HG03097 (cell line): ENCODE measurements around the gene THADA.

Source experiments
- ATAC-seq: cut with Tn5 transposase; IDR thresholded peaks from one replicate; pipeline ENCODE4 v1.9.1; 2021; ENCODE audit not compliant: unreplicated experiment, low FRiP score

THADA gene

DNA sequence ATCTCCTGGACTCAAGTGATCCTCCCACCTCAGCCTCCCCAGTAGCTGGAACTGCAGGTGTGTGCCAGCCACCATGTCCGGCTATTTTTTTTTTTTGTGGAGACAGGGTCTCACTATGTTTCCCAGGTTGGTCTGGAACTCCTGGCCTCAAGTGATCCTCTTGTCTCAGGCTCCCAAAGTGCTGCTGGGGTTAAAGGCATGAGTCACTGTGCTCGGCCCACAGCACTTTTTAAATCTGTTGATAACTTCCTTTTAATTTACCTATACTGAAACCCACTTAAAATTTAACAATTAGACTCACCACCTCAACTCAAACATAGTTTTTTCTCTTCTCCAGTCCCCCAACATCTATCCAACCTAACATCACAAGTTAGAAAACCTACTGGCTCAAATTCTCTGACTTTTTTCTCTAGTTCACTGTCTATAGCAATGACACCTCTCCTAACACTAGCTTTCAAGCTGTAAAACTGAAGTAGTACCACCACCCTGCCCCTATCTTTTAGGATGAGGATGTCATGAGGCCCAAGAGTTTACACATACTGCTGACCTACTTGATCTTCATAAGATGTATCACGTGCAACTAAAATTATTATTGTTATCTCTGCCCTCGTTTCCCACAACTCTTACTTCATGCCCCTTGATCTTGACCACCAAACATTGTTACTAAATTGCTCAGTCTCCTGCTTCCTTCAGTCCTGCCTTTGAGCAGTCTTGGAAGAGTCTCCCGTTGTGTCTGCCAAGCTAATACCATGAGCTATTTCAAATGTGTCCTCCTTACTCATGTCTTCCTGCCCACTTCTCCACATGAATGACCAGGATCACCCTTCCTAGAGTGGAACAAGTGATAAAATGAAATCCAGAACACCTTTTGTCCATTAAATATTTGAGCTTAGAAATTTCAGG is 227.1 kb downstream of the THADA start:
- no peak for ATAC-seq

DNA sequence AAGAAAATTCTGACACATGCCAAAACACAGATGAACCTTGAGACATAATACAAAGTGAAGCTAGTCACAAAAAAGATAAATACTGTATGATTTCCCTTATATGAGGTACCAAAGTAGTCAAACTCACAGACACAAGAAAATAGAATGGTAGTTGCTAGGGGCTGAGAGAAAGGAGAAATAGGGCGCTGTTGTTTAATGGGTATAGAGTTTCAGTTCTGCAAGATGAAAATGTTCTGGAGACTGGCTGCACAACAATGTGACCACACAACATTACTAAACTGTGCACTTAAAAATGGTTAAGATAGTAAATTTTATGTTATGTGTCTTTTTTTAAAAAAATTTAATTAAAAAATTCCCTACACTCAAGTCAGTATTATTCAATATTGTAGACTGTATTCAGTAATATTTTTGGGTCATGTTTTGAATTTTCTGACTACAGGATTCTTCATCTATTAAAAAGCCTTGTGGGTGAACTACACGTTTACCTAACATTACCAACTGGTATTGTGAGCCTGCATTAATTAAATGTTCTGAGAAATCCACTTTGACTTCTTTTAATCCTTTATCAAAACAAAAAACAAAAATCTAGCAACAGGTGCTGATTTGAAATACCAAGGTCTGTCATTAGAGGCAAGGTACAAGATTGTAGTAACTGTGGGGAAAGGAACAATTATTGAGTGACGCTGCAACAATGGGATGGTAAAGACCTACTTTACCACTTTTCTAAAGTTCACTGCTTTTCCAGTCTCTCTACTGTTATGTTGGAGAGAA is 228.6 kb downstream of the THADA start:
- no peak for ATAC-seq

DNA sequence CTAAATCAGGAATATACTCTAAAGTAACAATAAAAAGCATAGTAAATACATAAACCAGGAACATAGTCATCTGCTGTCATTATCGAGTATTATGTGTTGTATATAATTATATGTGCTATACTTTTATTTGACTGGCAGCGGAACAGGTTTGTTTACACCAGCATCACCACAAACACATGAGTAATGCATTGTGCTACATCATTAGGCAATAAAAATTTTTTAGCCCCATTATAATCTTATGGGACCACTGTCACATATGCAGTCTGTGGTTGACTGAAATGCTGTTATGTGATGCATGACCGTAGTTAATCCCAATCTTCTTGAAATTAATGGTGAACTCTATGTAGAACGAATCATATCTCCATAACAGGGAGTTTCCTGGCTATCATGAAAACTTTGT is 232.7 kb downstream of the THADA start:
- no peak for ATAC-seq

DNA sequence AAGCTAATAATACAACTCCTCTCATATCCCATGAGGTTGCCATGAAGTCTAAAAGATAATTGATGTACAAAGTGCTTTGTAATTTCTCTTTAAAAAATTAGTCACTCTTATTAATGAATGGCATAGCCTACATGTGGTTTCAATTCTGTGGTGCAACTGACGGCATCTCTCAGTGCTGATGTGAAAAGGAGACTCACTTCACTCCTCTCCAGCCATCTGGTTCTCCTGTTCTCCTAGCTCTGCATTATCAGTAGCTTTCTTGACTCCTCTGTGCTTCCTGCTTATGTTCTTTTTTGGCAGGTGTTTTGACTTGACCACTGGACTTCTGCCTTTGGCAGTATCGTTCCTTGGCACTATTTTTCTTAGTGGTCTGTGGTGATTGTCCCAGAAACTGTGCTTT is 234.6 kb downstream of the THADA start:
- no peak for ATAC-seq

DNA sequence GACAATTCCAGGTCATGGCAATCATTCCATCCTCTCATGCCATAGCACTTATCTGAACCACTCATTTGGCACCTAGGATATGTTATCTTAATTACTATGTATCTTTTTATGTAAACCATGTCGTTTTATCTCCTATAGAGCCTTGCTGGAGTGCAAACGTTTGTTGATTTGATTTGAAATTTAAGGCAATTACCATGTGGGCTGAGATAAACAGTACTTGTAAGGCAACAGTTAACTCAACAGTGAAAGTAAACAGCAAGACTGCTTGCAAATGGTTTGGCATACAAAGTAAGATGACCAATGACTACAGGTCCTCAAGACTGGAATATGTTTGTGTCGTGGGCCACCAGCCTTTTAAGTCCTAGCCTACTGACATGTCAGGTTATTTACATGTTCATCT is 235.7 kb downstream of the THADA start:
- ATAC-seq = no peak

DNA sequence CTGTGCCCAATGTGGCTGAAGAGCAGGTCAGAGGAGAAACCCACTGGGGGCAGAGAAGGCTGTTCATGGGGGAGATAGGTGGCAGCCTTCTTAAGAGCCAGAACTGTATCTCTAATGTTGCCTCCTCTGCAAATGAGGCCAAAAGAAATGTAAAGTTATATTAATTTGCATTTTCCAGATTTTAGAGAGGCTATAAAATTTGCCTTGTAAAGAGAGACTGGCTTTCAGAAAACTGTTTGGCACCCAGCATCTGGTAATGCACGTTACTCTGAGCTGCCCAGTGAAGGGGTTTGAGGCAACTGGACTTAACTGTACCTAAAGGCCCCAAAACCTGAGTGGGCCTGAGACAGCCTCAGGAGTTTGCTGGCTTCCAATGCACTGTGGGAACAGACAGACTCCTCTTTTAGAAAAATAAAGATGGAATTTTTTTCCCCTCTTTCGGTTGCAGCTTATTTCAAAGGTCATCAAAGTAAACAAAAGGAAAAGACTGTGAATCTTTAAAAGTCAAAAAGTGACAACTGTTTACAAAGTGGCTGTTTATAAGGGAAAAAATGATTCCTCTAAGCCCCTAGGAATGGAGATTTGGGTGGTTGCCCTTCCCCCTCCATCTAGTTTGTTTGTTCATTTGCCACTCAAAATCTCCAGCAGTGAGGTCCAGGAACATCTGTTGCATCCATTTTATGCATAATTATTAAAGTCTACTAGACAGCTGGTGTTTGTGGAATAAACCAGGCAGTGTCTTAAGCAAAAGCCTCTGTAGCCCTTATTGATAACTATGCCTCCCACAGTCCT is 237.2 kb downstream of the THADA start:
- ATAC-seq = no peak

DNA sequence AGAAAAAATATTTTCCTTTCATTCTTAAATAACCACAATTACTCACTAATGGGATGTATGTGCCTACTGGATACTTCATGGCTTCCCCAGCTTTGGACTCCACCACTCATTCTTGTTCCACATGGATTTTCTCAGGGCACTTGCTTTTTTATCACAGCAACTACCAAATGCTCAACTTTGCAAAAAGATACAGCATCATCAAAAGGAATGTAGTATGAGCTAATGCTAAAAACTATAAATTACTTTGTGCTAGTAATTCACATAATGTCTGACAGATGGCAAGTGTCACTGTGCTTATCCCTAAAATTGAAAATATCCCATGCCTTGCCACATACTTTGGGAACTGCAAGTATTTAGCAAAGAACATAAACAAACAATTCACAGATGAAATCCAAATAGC is 239.1 kb downstream of the THADA start:
- ATAC-seq = no peak

DNA sequence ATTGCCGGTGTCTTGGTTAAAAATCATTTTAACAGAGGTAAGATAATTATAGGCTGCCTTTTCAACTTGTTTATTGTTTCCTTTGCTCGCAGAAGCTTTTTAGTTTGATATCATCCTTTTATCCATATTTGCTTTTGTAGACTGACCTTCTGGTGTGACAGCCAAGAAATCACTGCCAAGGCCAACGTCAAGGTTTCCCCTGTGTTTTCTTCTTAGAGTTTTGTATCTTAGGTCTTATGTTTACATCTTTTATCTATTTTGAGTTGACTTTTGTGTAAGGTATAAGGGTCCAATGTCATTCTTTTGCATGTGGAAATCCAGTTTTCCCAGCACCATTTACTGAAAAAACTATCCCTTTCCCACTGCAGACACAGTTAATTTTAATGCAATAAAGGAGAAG is 240.4 kb downstream of the THADA start:
- ATAC-seq = no peak

DNA sequence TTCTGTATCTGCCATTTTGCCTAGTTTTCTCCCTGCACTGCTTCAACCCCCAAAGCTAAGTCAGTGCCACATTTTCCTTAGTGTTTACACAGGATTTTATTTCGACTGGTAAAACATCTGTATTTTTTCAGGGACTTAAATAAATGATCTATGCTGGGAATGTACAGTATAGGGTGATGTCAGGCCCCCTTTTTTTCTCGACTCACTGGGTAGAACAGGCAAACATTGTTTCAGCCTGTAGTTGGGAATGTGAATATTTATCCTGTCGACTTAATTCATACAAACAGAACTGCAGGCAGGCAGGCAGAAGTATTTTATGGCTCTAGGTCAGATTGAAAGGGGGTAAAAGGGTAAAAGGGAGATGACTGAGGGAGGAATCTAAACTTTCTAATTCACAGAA is 245.9 kb downstream of the THADA start:
- ATAC-seq = no peak

DNA sequence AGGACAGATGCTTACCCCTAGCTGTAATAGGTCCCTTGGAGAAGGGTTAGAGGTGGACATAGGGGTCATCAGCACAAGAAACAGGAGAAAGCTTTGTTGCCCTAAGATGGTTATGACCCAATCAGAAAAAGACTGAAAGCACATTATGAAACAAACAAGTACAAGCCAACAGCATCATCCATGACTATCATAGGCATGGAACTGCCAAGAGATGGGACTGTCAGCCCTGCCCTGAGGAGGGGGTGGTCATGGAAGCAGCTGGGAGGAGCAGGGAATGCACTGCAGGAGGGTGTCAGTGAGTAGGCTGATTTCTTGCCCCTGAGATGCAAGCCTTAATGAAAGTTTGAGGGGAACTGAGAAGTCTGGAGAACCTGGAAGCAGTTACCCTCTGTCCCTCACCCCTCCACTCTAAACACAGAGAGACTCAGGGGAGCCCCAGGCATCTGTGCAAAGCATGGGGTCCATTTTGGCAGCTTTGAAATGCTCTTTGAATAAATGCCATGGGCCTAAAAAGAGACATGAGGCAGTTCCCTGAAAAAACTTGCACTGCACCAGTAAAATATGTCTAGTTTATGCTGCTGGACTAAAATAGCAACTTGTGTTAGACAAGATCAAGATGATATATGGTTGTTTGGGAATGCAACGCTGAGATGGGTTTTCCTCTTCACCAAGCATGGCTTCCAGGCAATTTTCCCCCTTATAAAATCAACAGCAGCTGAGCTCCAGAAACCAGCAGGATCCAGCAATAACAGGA is 246.8 kb downstream of the THADA start:
- ATAC-seq = no peak

DNA sequence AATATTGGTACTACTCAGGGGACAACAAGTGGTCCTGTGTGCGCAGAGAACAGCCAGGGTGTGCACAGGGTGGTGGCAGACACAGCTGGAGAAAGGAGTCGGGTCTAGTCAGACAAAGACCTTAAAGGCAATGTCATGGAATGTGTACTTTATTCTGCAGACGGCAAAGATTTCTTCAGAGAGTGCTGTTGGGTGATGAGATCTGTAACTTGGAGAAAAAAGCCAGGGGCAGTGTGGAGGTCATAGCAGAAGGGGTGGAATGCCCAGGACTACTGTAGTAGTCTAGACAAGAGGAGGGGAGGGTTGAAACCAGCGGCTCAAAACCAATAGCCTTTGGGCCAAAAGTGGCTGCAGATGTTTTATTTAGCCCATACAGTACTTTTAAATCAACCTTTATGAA is 248.1 kb downstream of the THADA start:
- ATAC-seq = no peak

DNA sequence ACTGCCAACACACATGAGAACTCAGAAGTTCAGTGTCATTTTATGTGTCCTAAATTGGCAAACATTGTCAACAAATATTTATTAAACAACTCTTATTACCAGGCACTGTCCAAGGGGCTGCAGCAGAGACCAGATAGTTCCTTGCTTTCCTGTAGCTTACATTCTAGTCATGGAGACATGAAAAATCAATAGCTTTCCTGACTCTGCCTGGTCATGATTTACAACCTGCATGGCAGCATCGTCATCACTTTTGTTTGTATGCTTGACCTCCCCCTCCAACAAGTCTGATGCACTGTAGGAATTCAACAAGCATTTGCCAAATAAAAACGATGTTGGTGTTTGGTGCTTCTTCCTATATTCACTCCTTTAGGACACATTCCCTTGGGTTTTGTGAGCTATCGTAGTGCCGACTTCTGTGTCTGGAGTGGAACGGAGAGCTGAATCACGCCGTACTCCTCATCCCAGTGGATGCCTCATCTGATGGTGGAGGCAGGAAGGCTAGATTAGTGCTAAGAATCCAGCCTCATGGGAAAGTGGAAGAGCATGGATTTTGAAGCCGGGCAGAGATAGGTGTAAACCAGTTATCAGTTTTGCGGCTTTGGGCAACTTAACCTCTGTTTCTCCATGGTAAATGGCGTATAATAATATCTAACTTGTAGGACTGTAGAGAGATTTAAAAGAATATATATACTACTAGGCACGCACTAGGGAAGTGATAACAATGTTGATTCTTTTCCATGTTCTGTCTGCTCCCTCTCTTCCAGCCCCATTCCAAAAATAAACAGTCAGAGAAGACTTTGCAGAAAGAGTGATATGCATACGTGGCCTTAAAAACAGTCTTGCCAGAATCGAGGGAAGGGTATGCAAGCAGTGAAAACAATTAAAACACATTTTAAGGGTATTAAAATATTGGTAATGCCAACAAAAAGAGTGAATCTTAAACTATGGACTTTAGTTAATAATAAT is 249.0 kb downstream of the THADA start:
- ATAC-seq = no peak

DNA sequence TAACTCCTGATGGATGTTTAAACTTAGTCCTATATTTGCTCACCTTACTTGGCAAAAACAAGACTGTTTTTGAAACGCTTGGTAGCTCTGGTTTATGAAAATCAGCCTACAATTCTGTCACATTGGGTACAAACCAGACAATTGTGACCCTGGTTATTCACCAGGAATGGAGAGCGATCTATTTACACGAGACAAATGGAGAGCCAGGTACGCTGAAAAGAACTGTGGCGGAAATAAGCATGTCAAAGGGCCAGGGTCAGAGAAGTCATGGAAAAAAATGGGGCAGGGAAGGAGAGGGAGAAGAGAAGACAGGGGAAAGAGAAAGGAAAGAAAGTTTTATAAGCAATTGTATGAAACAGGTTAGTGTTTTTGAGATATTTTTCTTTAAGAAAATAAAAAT is 250.0 kb downstream of the THADA start:
- ATAC-seq = no peak

DNA sequence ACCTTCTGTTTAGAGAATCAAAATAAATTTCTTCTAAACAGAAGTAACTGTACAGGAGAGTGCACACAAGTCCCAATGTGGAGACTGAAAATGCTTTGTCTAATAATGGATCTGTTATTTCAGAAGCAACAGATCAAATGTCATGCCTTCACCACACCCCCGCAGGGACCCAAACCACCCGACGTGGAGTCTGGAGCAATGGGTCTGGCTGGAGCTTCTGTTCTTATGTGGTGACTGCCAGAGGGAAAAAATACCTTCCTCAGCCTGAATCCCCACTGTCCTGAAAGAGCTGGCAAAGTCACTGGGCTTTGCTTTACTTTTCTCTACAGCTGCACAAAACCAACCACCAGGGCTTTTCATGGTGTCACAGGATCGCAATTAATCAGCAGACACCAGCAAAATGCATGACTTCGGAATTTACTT is 250.4 kb downstream of the THADA start:
- ATAC-seq = no peak

DNA sequence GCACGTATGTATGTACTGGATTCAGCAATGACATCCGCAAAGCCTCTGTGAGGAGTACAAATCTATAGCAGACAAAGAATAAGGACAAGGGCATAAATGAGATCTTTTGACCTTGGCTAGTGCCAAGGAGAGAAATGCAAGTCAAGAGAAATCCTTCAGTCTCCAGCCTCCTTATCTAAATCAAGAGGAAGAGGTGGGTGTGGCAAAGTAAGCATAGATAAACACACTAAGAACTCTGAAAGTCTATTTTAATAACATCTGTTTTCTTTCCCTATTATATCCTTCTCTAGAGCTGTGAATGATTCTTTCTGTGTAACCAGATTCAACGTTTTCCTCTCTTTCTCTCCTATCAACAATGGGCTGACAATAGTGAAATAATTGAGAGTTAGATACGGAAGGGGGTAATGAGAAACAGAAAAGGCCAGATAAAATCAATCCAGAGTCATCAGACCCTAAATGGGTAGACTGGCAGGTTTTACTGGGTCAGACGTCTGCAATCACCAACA is 250.9 kb downstream of the THADA start:
- ATAC-seq = no peak

DNA sequence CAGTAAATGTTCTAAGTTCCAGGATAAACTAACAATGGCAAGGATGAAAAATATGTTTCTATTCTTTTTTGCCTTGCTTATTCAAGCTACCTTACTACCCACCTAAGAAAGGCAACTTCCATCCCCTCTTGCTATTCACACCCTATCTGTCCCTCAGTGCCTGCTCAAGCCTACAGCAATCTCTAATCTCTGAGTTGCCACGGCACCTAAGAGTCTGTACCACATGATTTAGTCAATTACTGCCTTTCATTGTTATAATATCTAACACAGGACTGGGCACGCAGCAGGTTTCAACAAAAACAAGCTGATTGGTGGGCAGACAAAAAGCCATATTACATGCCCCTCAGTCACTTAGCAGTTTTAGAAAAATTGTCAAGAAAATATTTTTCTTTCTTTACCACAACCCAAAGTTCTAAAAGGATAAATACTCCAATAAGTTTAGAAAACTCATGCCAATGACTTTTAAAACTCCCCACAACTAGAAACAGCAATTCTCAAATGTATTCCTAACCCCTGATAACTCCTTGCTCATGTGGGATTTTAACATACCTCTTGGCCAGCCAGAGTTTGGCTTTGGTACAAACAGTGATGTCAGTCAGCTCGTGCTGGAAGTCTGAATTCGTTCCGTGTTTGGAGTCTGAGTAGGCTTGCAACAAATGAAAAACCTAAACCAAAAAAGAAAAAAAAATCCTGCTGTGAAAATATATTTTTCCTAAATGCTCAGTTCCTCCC is 252.1 kb downstream of the THADA start:
- ATAC-seq = no peak

DNA sequence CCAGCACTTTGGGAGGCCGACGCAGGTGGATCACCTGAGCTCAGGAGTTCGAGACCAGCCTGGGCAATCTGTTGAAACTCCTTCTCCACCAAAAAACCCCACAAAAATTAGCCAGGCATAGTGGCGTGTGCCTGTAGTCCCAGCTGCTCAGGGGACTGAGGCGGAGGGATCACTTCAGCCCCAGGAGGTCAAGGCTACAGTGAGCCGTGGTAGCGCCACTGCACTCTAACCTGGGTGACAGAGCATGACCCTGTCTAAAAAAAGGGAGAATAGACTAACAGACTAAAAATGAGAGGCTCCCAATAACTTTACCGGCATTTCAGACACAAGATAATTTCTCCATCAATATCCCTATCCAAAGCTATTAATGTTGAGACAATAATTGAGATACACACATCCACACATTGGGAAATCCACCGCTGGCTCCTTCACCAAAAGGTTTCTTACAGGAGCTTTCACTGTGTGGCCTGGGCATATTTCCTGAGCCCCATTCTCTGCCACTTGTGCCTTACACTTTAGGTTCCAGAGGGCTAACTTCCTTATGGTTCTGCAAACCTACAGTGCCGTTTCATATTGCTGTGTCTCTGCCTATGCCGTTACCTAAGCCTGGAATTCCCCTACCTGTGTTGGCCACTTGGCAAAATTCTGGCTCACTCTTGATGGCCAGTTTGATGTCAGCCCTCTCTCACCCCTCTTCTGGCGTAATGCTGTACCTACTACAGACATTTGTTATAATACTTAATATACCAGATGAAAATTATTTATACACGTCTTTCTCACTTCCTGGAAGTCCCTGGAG is 253.7 kb downstream of the THADA start:
- ATAC-seq = no peak

DNA sequence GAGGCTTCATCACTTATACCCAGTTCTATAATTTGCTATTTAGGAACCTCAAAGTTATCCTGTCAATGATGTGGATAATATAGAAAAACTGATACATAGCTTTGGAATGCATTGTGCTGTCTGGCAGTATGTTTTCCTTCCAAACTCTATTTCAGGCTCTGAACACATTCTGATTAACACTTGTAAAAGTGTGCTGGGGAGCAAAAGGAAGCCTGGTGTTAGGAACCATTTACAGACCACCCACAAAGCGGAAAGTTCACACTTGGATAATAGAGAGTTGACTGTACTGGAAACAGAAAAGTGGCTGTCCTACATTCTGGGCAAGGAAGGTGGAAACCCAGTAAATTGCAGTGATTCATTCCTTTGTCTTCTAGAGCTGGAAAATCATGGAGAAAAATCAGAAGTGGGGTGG is 254.9 kb downstream of the THADA start:
- ATAC-seq = no peak
